Endothelial cell (in vitro differentiated cells): ENCODE data around the gene IQCN. TPM values are rescaled to one million over a fixed set of nuclear protein-coding genes. Genes with fewer than 3 reads are reported as not detected.

Source experiments
- DNase-seq: peaks from one replicate; pipeline ENCODE4 v3.0.0; 2021; ENCODE audit warnings: low spot score
- H3K27ac Mint-ChIP-seq: one replicate; pipeline ENCODE4 v1.8.0; 2021; ENCODE audit warnings: mixed read lengths, inconsistent platforms; ENCODE audit not compliant: unreplicated experiment
- H3K27me3 Mint-ChIP-seq: one replicate; pipeline ENCODE4 v1.8.0; 2021; ENCODE audit warnings: mild to moderate bottlenecking, moderate library complexity, mixed read lengths, inconsistent platforms; ENCODE audit not compliant: unreplicated experiment
- H3K36me3 Mint-ChIP-seq: one replicate; pipeline ENCODE4 v1.8.0; 2021; ENCODE audit warnings: mild to moderate bottlenecking, low read depth, mixed read lengths, inconsistent platforms; ENCODE audit not compliant: unreplicated experiment
- H3K4me1 Mint-ChIP-seq: one replicate; pipeline ENCODE4 v1.8.0; 2021; ENCODE audit warnings: mild to moderate bottlenecking, mixed read lengths, inconsistent platforms; ENCODE audit not compliant: unreplicated experiment
- H3K4me3 Mint-ChIP-seq: one replicate; pipeline ENCODE4 v1.8.0; 2021; ENCODE audit warnings: mild to moderate bottlenecking, mixed read lengths, inconsistent platforms; ENCODE audit not compliant: unreplicated experiment
- H3K9me3 Mint-ChIP-seq: one replicate; pipeline ENCODE4 v1.8.0; 2021; ENCODE audit warnings: mixed read lengths, inconsistent platforms; ENCODE audit not compliant: unreplicated experiment
- CTCF ChIP-seq: fragments of 200-600 bp; sonication (generic); IDR thresholded peaks from one replicate; pipeline ENCODE4 v1.5.0; 2021; ENCODE audit warnings: antibody characterized with exemption; ENCODE audit not compliant: unreplicated experiment
- total RNA-seq: library from RNA; stranded (reverse); fragmentation: NEBNext Ultra II Directional; extraction: Animal tissue kit (Norgen Biotek cat#: 25700); gene quantifications from one replicate; pipeline ENCODE4 v1.2.1, GENCODE V29; 2021; ENCODE audit not compliant: unreplicated experiment

The IQCN gene
- total RNA-seq, 1 donor from 2014 or later: 1.2 TPM

GRCh38 chr19:18278521-18279265 lies 4.4 kb upstream of the IQCN start:
- H3K4me1 Mint-ChIP-seq: peaks cover 21% of the 10 kb centered on the region
- no peak for DNase-seq
- H3K36me3 Mint-ChIP-seq: peaks cover 14% of the 10 kb centered on the region
- TF ChIP-seq CTCF: no peak
- peak overlapping the region; percentile 98 for H3K27ac Mint-ChIP-seq
- peak overlapping the region; percentile 98 for H3K4me3 Mint-ChIP-seq
- peaks cover 48% of the 10 kb centered on the region for H3K27me3 Mint-ChIP-seq
- no peaks in the 10 kb centered on the region for H3K9me3 Mint-ChIP-seq

DNA sequence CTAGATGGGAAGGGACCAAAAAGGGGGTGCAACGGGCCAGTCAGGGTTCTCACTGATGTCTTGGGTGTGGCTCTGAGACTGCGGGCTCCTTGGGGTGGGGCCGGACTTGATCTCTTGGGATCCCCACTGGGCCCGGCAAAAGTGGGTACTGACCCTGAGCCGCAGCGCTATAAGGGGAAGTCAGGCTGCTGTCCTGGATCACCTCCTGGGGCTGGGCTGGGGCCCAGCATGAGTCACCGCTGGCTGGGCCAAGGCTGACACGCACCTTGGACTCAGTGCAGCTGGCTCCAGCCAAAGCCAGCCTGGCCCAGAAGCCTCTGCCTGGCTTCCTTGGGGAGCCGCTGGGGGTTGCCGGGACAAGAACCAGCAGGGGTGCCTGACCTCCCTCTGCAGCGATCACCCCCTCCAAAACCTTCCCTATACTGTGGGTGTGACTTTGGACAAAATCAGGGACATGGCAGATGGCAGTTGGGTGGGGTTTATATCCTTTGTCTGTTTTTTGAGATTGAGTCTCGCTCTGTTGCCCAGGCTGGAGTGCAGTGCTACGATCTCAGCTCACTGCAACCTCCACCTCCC lies 617 bp upstream of the IQCN start:
- H3K36me3 Mint-ChIP-seq: peaks cover 13% of the 10 kb centered on the region
- H3K4me1 Mint-ChIP-seq: peaks cover 13% of the 10 kb centered on the region
- H3K27ac Mint-ChIP-seq: no peak overlapping the region
- no peak for DNase-seq
- peaks cover 33% of the 10 kb centered on the region for H3K27me3 Mint-ChIP-seq
- TF ChIP-seq CTCF: no peak
- no peak overlapping the region for H3K4me3 Mint-ChIP-seq
- no peaks in the 10 kb centered on the region for H3K9me3 Mint-ChIP-seq

DNA sequence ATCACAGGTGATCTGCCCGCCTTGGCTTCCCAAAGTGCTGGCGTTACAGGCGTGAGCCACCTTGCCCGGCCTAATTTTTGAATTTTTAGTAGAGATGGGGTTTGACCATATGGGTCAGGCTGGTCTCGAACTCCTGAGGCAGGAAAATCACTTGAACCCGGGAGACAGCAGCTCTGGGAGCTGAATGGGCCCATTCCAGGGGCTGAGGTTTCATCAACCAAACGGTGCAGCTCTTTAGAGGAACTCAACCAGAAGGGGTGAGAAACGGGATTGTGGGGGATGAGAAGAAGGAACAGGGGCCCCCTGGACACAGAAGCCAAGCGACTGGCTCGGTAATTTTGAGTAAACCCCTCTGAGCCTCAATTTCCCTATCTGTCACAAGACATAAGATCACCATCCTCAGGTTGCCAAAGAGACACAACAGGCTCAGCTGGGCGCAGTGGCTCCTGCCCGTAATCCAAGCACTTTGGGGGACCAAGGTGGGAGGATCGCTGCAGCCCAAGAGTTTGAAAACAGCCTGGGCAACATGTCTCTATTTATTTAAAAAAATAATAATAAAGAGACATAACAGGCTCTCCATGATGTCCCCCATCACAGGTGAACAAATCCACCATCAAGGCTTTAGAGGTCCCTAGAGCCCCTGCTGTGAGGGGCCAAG lies 562 bp downstream of the IQCN start:
- peaks cover 1% of the 10 kb centered on the region for H3K36me3 Mint-ChIP-seq
- H3K4me3 Mint-ChIP-seq: no peak overlapping the region
- no peak for DNase-seq
- TF ChIP-seq CTCF: no peak
- H3K9me3 Mint-ChIP-seq: no peaks in the 10 kb centered on the region
- H3K4me1 Mint-ChIP-seq: peaks cover 2% of the 10 kb centered on the region
- peak overlapping the region; percentile 36 for H3K27ac Mint-ChIP-seq
- H3K27me3 Mint-ChIP-seq: peaks cover 21% of the 10 kb centered on the region

DNA sequence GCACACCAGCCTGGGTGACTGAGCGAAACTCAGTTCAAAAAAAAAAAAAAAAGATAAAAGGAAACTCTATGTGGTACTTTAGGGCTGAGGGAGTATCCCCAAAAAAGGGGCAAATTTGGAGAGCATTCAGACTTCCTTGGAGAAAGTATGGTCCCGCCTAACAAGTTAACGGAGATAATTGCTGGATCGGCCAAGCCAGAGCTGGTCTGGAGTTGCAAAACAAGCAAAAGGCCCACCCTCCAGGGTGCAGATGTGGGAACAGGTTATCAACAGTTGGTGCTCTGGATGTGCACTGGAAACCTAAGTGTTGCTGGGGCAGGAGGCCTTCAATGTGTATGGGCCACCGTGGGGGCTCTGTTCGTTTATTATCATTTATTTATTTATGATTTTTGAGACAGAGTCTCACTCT lies 2.8 kb downstream of the IQCN start:
- no peak for DNase-seq
- Mint-ChIP-seq H3K27me3 (peaks cover 11% of the 10 kb centered on the region), H3K9me3 (no peaks in the 10 kb centered on the region), H3K27ac (no peak overlapping the region), H3K4me3 (no peak overlapping the region), H3K4me1 (no peaks in the 10 kb centered on the region), H3K36me3 (peaks cover under 1% of the 10 kb centered on the region)
- no peak for TF ChIP-seq CTCF

DNA sequence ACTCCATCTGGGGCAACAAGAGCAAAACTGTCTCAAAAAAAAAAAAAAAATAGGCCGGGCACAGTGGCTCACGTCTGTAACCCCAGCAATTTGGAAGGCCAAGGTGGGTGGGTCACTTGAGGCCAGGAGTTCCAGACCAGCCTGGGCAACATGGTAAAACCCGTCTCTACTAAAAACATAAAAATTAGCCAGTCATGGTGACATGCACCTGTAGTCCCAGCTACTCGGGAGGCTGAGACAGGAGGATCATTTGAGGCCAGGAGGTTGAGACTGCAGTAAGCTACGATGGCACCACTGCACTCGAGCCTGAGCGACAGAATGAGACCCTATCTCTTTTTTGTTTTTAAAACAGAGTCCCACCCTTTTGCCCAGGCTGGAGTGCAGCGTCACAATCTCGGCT lies 3.9 kb downstream of the IQCN start:
- no peak for DNase-seq
- Mint-ChIP-seq H3K4me1 (no peaks in the 10 kb centered on the region), H3K27me3 (peaks cover 20% of the 10 kb centered on the region), H3K27ac (no peak overlapping the region), H3K36me3 (peaks cover 6% of the 10 kb centered on the region), H3K9me3 (no peaks in the 10 kb centered on the region), H3K4me3 (no peak overlapping the region)
- TF ChIP-seq CTCF: no peak
